Stimulated activated CD4-positive, alpha-beta T cell treated with anti-CD3 and anti-CD28 coated beads, TNF-alpha, amount 100 ng/mL, for 1 hour (primary cell): ENCODE measurements around the gene EPM2A.

Source experiments
- DNase-seq, 3 donors: peaks; one replicate each; pipeline ENCODE4 v3.0.0-alpha.2; 2020; ENCODE audit warnings: low read depth in 3 of 3, low spot score in 1 of 3

The EPM2A gene

DNA sequence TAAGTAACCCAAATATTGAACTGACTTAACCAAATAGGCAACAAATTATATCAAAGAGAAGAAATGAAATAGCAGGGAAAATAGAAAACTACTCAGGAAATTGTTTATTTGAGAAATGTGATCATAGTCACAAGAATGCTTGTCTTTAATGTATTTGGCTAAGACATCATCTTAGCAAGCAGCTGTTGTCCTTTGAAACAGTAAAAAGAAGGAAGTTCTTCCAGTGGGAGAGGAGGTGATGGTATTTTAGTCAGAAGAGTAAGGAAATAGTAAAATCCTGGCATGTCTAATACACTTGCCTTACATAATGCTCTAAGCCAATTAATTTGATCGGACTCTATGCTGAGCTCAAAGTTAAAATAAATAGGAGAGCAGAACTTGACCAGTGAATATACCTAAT, 126.5 kb downstream of the EPM2A start:
- DNase-seq: no peak

GRCh38 chr6:145603991-145604390, 131.3 kb downstream of the EPM2A start:
- DNase-seq: no peak

- DNase-seq: no peak
Observed at GRCh38 chr6:145603424-145603833, 131.9 kb downstream of the EPM2A start.

- no peak for DNase-seq
Observed at GRCh38 chr6:145602726-145603326, 132.5 kb downstream of the EPM2A start.

GRCh38 chr6:145601397-145601796, 133.9 kb downstream of the EPM2A start:
- no peak for DNase-seq

GRCh38 chr6:145600299-145600698, 135.0 kb downstream of the EPM2A start:
- DNase-seq: no peak

GRCh38 chr6:145588981-145589380, 146.3 kb downstream of the EPM2A start:
- DNase-seq: no peak

DNA sequence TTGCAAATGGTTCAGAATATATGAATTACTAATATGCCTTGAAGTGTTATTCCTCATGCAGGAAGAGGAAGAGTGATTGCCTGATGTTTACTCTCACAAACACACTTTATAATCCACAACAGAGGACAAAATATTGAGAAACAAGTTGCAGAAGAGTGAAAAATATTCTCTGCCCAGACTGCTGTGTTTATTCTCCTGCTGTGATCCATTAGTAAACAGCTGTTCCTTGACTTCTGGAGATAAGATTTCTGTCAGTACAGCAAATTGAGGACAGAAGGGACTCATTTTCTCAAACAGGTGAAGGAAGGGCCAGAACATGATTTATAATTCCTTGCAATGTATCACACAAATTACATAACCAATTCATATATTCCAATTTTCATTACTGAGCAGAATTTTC, 148.0 kb downstream of the EPM2A start:
- no peak for DNase-seq

- DNase-seq: no peak
Observed at GRCh38 chr6:145583753-145584152, 151.6 kb downstream of the EPM2A start.
